Central memory CD8-positive, alpha-beta T cell (primary cell): ENCODE measurements around the gene ZRANB2.

ENCODE experiments used
- ATAC-seq: fragments of 150-1000 bp; cut with Tn5 transposase; replicated peaks from 2 replicates; pipeline ENCODE4 v1.10.0; 2022; ENCODE audit warnings: mild to moderate bottlenecking, moderate FRiP score, moderate number of reproducible peaks; ENCODE audit not compliant: poor library complexity, severe bottlenecking; ENCODE audit errors: extremely low read depth
- DNase-seq, 2 donors: peaks; one replicate each; pipeline ENCODE4 v3.0.0; 2021; ENCODE audit warnings: low spot score in 2 of 2
- H3K27ac Mint-ChIP-seq: one replicate; pipeline ENCODE4 v1.8.0; 2022; ENCODE audit warnings: low read depth, mild to moderate bottlenecking, moderate library complexity, mixed read lengths
- H3K27me3 Mint-ChIP-seq: one replicate; pipeline ENCODE4 v1.8.0; 2022; ENCODE audit warnings: mixed read lengths
- H3K36me3 Mint-ChIP-seq: one replicate; pipeline ENCODE4 v1.8.0; 2022; ENCODE audit warnings: mild to moderate bottlenecking, moderate library complexity, mixed read lengths; ENCODE audit not compliant: insufficient read depth
- H3K4me1 Mint-ChIP-seq: one replicate; pipeline ENCODE4 v1.8.0; 2022; ENCODE audit warnings: mixed read lengths
- H3K4me3 Mint-ChIP-seq: one replicate; pipeline ENCODE4 v1.8.0; 2022; ENCODE audit warnings: mild to moderate bottlenecking, moderate library complexity, mixed read lengths
- H3K9me3 Mint-ChIP-seq: one replicate; pipeline ENCODE4 v1.8.0; 2022; ENCODE audit warnings: mixed read lengths

The ZRANB2 gene

GRCh38 chr1:71087713-71088112, 6.9 kb upstream of the ZRANB2 start:
- Mint-ChIP-seq H3K36me3 (no peaks in the 10 kb centered on the region), H3K4me3 (no peak overlapping the region), H3K27ac (no peak overlapping the region), H3K4me1 (no peaks in the 10 kb centered on the region), H3K9me3 (no peaks in the 10 kb centered on the region), H3K27me3 (peaks cover 46% of the 10 kb centered on the region)
- DNase-seq (no peak), ATAC-seq (no peak)

GRCh38 chr1:71087060-71087459, 6.2 kb upstream of the ZRANB2 start:
- no peak for DNase-seq
- Mint-ChIP-seq H3K27me3 (peaks cover 47% of the 10 kb centered on the region), H3K27ac (no peak overlapping the region), H3K36me3 (no peaks in the 10 kb centered on the region), H3K4me1 (peaks cover 2% of the 10 kb centered on the region), H3K4me3 (no peak overlapping the region), H3K9me3 (peaks cover 1% of the 10 kb centered on the region)
- no peak for ATAC-seq

- Mint-ChIP-seq H3K27me3 (peaks cover 47% of the 10 kb centered on the region), H3K4me1 (peaks cover 9% of the 10 kb centered on the region), H3K4me3 (no peak overlapping the region), H3K27ac (no peak overlapping the region), H3K36me3 (peaks cover 3% of the 10 kb centered on the region), H3K9me3 (peaks cover 5% of the 10 kb centered on the region)
- ATAC-seq (no peak), DNase-seq (no peak)
Observed at GRCh38 chr1:71086331-71086730, 5.5 kb upstream of the ZRANB2 start.

- Mint-ChIP-seq H3K27me3 (peaks cover 47% of the 10 kb centered on the region), H3K4me3 (no peak overlapping the region), H3K9me3 (peaks cover 5% of the 10 kb centered on the region), H3K36me3 (peaks cover 16% of the 10 kb centered on the region), H3K4me1 (peaks cover 31% of the 10 kb centered on the region), H3K27ac (no peak overlapping the region)
- ATAC-seq = no peak
- DNase-seq = no peak
Observed at GRCh38 chr1:71083271-71083670, 2.4 kb upstream of the ZRANB2 start.

GRCh38 chr1:71081697-71082080, 854 bp upstream of the ZRANB2 start:
- Mint-ChIP-seq H3K9me3 (peaks cover 5% of the 10 kb centered on the region), H3K27ac (peak overlapping the region; percentile 98), H3K27me3 (peaks cover 40% of the 10 kb centered on the region), H3K4me3 (peak overlapping the region; percentile 93), H3K36me3 (peaks cover 27% of the 10 kb centered on the region), H3K4me1 (peaks cover 31% of the 10 kb centered on the region)
- DNase-seq (no peak), ATAC-seq (no peak)

- DNase-seq (no peak), ATAC-seq (no peak)
- H3K9me3 Mint-ChIP-seq = peaks cover 5% of the 10 kb centered on the region
- peaks cover 26% of the 10 kb centered on the region for H3K27me3 Mint-ChIP-seq
- H3K4me3 Mint-ChIP-seq = peak overlapping the region; percentile 93
- H3K4me1 Mint-ChIP-seq = peaks cover 38% of the 10 kb centered on the region
- peak overlapping the region; percentile 98 for H3K27ac Mint-ChIP-seq
- H3K36me3 Mint-ChIP-seq = peaks cover 35% of the 10 kb centered on the region
Observed at GRCh38 chr1:71080230-71080738, 551 bp downstream of the ZRANB2 start.

GRCh38 chr1:71074681-71075080, 6.2 kb downstream of the ZRANB2 start:
- ATAC-seq = no peak
- Mint-ChIP-seq H3K4me3 (no peak overlapping the region), H3K4me1 (peaks cover 32% of the 10 kb centered on the region)

GRCh38 chr1:71072273-71072672, 8.6 kb downstream of the ZRANB2 start:
- no peak overlapping the region for H3K4me3 Mint-ChIP-seq
- H3K27ac Mint-ChIP-seq = peak overlapping the region; percentile 35

More at GRCh38 chr1:71074681-71075080, 6.2 kb downstream of the ZRANB2 start:
- H3K27ac Mint-ChIP-seq = peak overlapping the region; percentile 47
- H3K36me3 Mint-ChIP-seq = peaks cover 69% of the 10 kb centered on the region
- no peaks in the 10 kb centered on the region for H3K9me3 Mint-ChIP-seq
- no peak for DNase-seq
- no peaks in the 10 kb centered on the region for H3K27me3 Mint-ChIP-seq

GRCh38 chr1:71071720-71072119, 9.1 kb downstream of the ZRANB2 start:
- Mint-ChIP-seq H3K4me1 (peaks cover 31% of the 10 kb centered on the region), H3K27ac (peak overlapping the region; percentile 56), H3K9me3 (no peaks in the 10 kb centered on the region), H3K4me3 (no peak overlapping the region), H3K27me3 (no peaks in the 10 kb centered on the region), H3K36me3 (peaks cover 76% of the 10 kb centered on the region)
- ATAC-seq (no peak), DNase-seq (no peak)

More at GRCh38 chr1:71072273-71072672, 8.6 kb downstream of the ZRANB2 start:
- Mint-ChIP-seq H3K27me3 (no peaks in the 10 kb centered on the region), H3K4me1 (peaks cover 31% of the 10 kb centered on the region), H3K9me3 (no peaks in the 10 kb centered on the region), H3K36me3 (peaks cover 78% of the 10 kb centered on the region)
- ATAC-seq (no peak), DNase-seq (no peak)

- Mint-ChIP-seq H3K27ac (peak overlapping the region; percentile 69), H3K36me3 (peaks cover 83% of the 10 kb centered on the region), H3K27me3 (no peaks in the 10 kb centered on the region), H3K9me3 (no peaks in the 10 kb centered on the region), H3K4me1 (peaks cover 18% of the 10 kb centered on the region), H3K4me3 (no peak overlapping the region)
- ATAC-seq (no peak), DNase-seq (no peak)
Observed at GRCh38 chr1:71068325-71069240, 12.3 kb downstream of the ZRANB2 start.

- no peak overlapping the region for H3K4me3 Mint-ChIP-seq
- DNase-seq = no peak
- no peaks in the 10 kb centered on the region for H3K9me3 Mint-ChIP-seq
- peak overlapping the region; percentile 25 for H3K27ac Mint-ChIP-seq
- H3K27me3 Mint-ChIP-seq = no peaks in the 10 kb centered on the region
- H3K4me1 Mint-ChIP-seq = peaks cover 5% of the 10 kb centered on the region
- no peak for ATAC-seq
- H3K36me3 Mint-ChIP-seq = peaks cover 16% of the 10 kb centered on the region
Observed at GRCh38 chr1:71054791-71055190, 26.0 kb downstream of the ZRANB2 start.

- no peak for ATAC-seq
- no peaks in the 10 kb centered on the region for H3K9me3 Mint-ChIP-seq
Observed at GRCh38 chr1:71054281-71054731, 26.5 kb downstream of the ZRANB2 start.

GRCh38 chr1:71053758-71054157, 27.1 kb downstream of the ZRANB2 start:
- Mint-ChIP-seq H3K4me3 (no peak overlapping the region), H3K27ac (no peak overlapping the region), H3K36me3 (peaks cover 10% of the 10 kb centered on the region), H3K4me1 (peaks cover 5% of the 10 kb centered on the region), H3K27me3 (peaks cover 3% of the 10 kb centered on the region), H3K9me3 (no peaks in the 10 kb centered on the region)
- DNase-seq (no peak), ATAC-seq (no peak)

More at GRCh38 chr1:71054281-71054731, 26.5 kb downstream of the ZRANB2 start:
- no peak for DNase-seq
- peaks cover 5% of the 10 kb centered on the region for H3K4me1 Mint-ChIP-seq
- H3K27me3 Mint-ChIP-seq = no peaks in the 10 kb centered on the region
- H3K36me3 Mint-ChIP-seq = peaks cover 14% of the 10 kb centered on the region
- no peak overlapping the region for H3K27ac Mint-ChIP-seq
- H3K4me3 Mint-ChIP-seq = no peak overlapping the region
